Measurements from ENCODE around the gene ATIC. TPM values are rescaled to one million over a fixed set of nuclear protein-coding genes. Genes with fewer than 3 reads are reported as not detected.

Gene ATIC
- total and polyA plus RNA-seq, 3 donors from 2014 or later = 53.0 to 64.6 (median 62.1) TPM

DNA sequence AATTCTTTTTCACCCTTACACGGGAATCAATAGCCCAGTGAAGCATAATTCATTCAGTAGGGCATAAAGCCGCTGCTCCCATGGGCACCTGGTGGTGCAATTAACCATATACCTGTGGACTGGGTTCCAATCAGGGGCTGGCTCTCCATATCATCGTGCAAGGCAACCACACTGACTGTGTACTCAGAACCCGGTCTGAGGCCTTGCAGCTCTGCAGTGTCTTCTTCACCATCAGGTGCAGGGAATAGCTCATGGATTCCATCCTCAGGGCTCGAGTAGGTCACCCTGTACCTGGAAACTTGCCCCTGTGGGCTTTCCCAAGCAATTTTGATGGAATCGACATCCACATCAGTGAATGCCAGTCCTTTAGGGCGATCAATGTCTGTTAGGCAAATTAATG lies 68.8 kb downstream of the ATIC start:
- H3K4me3 ChIP-seq = no peak overlapping the region
- H3K4me1 ChIP-seq = no peaks in the 10 kb centered on the region
- H3K9me3 ChIP-seq = no peaks in the 10 kb centered on the region
- DNase-seq = no peak
- no peaks in the 10 kb centered on the region for H3K27me3 ChIP-seq
- no peak for TF ChIP-seq POLR2A (IDR thresholded peaks at IDR 0.05)
- TF ChIP-seq, protein P1, sequence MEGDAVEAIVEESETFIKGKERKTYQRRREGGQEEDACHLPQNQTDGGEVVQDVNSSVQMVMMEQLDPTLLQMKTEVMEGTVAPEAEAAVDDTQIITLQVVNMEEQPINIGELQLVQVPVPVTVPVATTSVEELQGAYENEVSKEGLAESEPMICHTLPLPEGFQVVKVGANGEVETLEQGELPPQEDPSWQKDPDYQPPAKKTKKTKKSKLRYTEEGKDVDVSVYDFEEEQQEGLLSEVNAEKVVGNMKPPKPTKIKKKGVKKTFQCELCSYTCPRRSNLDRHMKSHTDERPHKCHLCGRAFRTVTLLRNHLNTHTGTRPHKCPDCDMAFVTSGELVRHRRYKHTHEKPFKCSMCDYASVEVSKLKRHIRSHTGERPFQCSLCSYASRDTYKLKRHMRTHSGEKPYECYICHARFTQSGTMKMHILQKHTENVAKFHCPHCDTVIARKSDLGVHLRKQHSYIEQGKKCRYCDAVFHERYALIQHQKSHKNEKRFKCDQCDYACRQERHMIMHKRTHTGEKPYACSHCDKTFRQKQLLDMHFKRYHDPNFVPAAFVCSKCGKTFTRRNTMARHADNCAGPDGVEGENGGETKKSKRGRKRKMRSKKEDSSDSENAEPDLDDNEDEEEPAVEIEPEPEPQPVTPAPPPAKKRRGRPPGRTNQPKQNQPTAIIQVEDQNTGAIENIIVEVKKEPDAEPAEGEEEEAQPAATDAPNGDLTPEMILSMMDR (IDR thresholded peaks at IDR 0.05) = no peak
- intact Hi-C loops (cut with DNase I; ENCODE audit: low total_unique reads) = no loop called here
- 90 to 91% methylated on average over 7 of the region's 7 CpGs for WGBS, 2 donors
- H3K36me3 ChIP-seq (ENCODE audit: low read depth, missing control alignments) = no peaks in the 10 kb centered on the region
- H3K27ac ChIP-seq = no peak overlapping the region

DNA sequence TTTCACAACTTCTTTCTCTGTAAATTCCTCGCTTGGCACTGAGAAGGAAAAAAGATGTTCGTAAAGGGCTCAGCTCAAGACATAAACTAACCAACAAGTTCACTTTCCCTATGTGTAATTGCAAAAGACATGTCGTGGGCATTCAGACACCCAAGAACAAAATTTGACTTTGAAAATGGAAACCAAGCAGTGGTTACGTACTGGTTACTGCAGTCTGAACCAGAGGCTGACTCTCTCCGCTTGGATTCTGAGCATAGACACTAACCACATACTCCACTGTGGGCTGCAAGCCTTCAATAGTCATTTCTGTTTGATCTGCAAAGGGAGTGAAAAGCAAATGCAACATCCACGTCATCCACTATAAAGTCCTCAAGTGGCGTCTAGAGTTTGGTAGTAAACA lies 70.2 kb downstream of the ATIC start:
- intact Hi-C loops (cut with DNase I; ENCODE audit: low total_unique reads) = no loop called here
- no peaks in the 10 kb centered on the region for H3K36me3 ChIP-seq (ENCODE audit: low read depth, missing control alignments)
- 91 to 93% methylated on average over 7 of the region's 7 CpGs for WGBS, 2 donors

DNA sequence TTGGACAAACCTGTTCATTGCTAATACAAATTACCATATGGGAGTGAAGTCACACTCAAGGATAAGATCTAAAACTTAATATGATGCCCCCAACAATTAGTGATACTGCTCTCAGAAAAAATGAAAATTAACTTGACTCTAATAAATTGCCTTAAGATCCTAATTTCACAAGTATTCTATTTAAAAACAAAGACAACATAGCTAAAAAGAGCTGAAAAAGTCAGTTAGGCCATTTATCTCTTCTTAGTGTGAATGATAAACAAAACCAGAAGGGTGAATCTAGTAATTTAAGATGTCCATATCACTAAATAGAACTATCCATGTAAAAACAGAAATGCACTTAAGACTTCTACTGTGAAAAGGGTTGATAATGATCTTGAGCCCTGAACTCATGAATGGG lies 70.6 kb downstream of the ATIC start:
- no peak for DNase-seq
- intact Hi-C loops (cut with DNase I; ENCODE audit: low total_unique reads) = no loop called here
- no peaks in the 10 kb centered on the region for H3K36me3 ChIP-seq (ENCODE audit: low read depth, missing control alignments)
- no peak overlapping the region for H3K27ac ChIP-seq
- H3K4me3 ChIP-seq = no peak overlapping the region
- H3K9me3 ChIP-seq = no peaks in the 10 kb centered on the region
- H3K4me1 ChIP-seq = no peaks in the 10 kb centered on the region
- TF ChIP-seq, protein P1 (IDR thresholded peaks at IDR 0.05) = no peak
- TF ChIP-seq POLR2A (IDR thresholded peaks at IDR 0.05) = no peak
- no peaks in the 10 kb centered on the region for H3K27me3 ChIP-seq

More for the DNA sequence above, 70.2 kb downstream of the ATIC start:
- no peak overlapping the region for H3K4me3 ChIP-seq
- H3K27ac ChIP-seq = no peak overlapping the region
- no peaks in the 10 kb centered on the region for H3K9me3 ChIP-seq
- TF ChIP-seq, protein P1 (IDR thresholded peaks at IDR 0.05) = no peak
- no peak for TF ChIP-seq POLR2A (IDR thresholded peaks at IDR 0.05)
- no peaks in the 10 kb centered on the region for H3K4me1 ChIP-seq
- no peak for DNase-seq
- H3K27me3 ChIP-seq = no peaks in the 10 kb centered on the region

DNA sequence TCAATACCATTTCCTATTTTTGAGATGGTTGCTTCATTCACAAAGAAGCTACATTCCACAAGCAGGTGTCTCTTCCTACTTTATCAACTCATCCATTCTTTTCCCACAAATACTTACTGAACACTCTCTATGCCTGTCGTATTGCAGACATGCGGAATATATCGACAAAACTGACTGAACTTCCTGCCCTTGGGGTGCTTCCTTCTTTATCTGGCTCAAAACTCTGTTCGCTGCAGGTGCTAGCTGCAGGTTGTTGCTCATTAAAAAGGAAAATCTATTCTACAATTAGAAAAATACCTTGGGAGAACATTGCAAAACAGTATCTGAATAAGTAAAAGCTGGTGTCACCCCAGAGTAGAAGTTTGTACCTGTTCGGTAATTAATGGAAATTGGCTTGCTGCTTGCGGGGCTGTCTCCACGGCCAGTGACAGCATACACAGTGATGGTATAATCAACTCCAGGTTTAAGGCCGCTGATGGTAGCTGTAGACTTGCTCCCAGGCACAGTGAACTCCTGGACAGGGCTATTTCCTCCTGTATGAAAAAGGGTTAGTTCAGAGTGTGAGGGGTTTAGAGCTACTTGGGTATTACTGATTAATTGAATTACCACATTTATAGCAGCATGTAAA lies 71.9 kb downstream of the ATIC start:
- TF ChIP-seq, protein P1 (IDR thresholded peaks at IDR 0.05) = no peak
- TF ChIP-seq POLR2A (IDR thresholded peaks at IDR 0.05) = no peak
- no peak for DNase-seq
- Histone ChIP-seq H3K9me3 (no peaks in the 10 kb centered on the region), H3K27ac (no peak overlapping the region), H3K27me3 (no peaks in the 10 kb centered on the region), H3K36me3 (ENCODE audit: low read depth, missing control alignments) (no peaks in the 10 kb centered on the region), H3K4me1 (no peaks in the 10 kb centered on the region), H3K4me3 (no peak overlapping the region)
- intact Hi-C loops (cut with DNase I; ENCODE audit: low total_unique reads) = no loop called here
- WGBS, 2 donors = 93 to 95% methylated on average over 8 of the region's 8 CpGs

DNA sequence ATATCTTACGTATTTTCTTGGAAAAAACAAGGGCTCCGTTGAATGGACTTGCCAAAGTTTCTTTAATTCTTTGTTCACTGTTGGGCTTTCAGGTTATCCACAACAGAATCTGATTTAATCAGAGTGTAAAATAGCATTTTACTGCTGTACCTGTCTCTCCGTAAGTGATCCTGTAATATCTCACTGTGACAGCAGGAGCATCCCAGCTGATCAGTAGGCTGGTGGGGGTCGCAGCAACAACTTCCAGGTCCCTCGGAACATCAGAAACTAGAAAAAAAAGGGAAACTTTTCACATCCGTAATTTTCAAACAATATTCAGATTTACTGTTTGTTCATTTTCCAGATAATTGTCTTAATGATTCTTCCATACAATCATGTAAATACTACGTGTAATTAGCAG lies 72.9 kb downstream of the ATIC start:
- no peak overlapping the region for H3K27ac ChIP-seq
- intact Hi-C loops (cut with DNase I; ENCODE audit: low total_unique reads) = no loop called here
- H3K27me3 ChIP-seq = no peaks in the 10 kb centered on the region
- WGBS, 2 donors = 80% methylated on average over 7 of the region's 7 CpGs
- no peak overlapping the region for H3K4me3 ChIP-seq
- H3K9me3 ChIP-seq = no peaks in the 10 kb centered on the region
- H3K36me3 ChIP-seq (ENCODE audit: low read depth, missing control alignments) = no peaks in the 10 kb centered on the region
- TF ChIP-seq, protein P1 (IDR thresholded peaks at IDR 0.05) = no peak
- no peak for TF ChIP-seq POLR2A (IDR thresholded peaks at IDR 0.05)
- no peak for DNase-seq
- no peaks in the 10 kb centered on the region for H3K4me1 ChIP-seq
